Measurements from ENCODE around the gene DAPK1.
"Not testable (repeated sequence)": the region's sequence is repeated elsewhere in the genome, so short reads cannot be mapped to it uniquely, and the experiment has no call there.

The DAPK1 gene

GRCh38 chr9:87498811-87499360 lies 1.2 kb downstream of the DAPK1 start:
- peaks cover 9% of the 10 kb centered on the region for H3K36me3 ChIP-seq (ENCODE audit: control insufficient read depth, low read depth, low read length)
- H3K4me3 ChIP-seq (ENCODE audit: low read length): peak overlapping the region; percentile 88
- no peaks in the 10 kb centered on the region for H3K9me3 ChIP-seq (ENCODE audit: control insufficient read depth, low read depth, low read length)
- peak overlapping the region; percentile 87 for H3K9ac ChIP-seq (ENCODE audit: low read length)
- peak overlapping the region; percentile 39 for H3K27ac ChIP-seq (ENCODE audit: low read length)
- H3K4me1 ChIP-seq (ENCODE audit: control insufficient read depth, low read depth, low read length): peaks cover 17% of the 10 kb centered on the region
- peaks cover 7% of the 10 kb centered on the region for H3K27me3 ChIP-seq (ENCODE audit: control insufficient read depth, insufficient read depth, low read length)

- Histone ChIP-seq H3K9ac (ENCODE audit: low read length) (peak overlapping the region; percentile 87), H3K9me3 (ENCODE audit: control insufficient read depth, low read depth, low read length) (no peaks in the 10 kb centered on the region), H3K4me1 (ENCODE audit: control insufficient read depth, low read depth, low read length) (peaks cover 17% of the 10 kb centered on the region), H3K4me3 (ENCODE audit: low read length) (peak overlapping the region; percentile 88), H3K36me3 (ENCODE audit: control insufficient read depth, low read depth, low read length) (peaks cover 9% of the 10 kb centered on the region), H3K27me3 (ENCODE audit: control insufficient read depth, insufficient read depth, low read length) (peaks cover 7% of the 10 kb centered on the region), H3K27ac (ENCODE audit: low read length) (no peak overlapping the region)
Measured at GRCh38 chr9:87499424-87500017, 1.9 kb downstream of the DAPK1 start.

GRCh38 chr9:87500491-87501270 lies 3.0 kb downstream of the DAPK1 start:
- H3K4me1 ChIP-seq (ENCODE audit: control insufficient read depth, low read depth, low read length): peaks cover 17% of the 10 kb centered on the region
- peaks cover 9% of the 10 kb centered on the region for H3K36me3 ChIP-seq (ENCODE audit: control insufficient read depth, low read depth, low read length)
- H3K4me3 ChIP-seq (ENCODE audit: low read length): peak overlapping the region; percentile 88
- H3K27ac ChIP-seq (ENCODE audit: low read length): no peak overlapping the region
- H3K27me3 ChIP-seq (ENCODE audit: control insufficient read depth, insufficient read depth, low read length): peaks cover 7% of the 10 kb centered on the region
- no peaks in the 10 kb centered on the region for H3K9me3 ChIP-seq (ENCODE audit: control insufficient read depth, low read depth, low read length)
- no peak overlapping the region for H3K9ac ChIP-seq (ENCODE audit: low read length)

DNA sequence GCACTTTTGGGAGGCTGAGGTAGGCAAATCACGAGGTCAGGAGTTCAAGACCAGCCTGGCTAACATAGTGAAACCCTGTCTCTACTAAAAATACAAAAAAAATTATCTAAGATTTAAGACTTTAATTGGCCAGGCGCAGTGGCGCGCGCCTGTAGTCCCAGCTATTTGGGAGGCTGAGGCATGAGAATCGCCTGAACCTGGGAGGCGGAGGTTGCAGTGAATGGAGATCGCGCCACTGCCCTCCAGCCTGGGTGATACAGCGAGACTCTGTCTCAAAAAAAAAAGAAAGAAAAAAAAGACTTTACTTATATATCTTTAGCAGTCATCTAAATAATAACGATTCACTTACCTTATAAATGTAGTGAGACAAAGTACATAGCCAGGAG lies 3.6 kb downstream of the DAPK1 start:
- not testable (repeated sequence) for H3K27ac ChIP-seq (ENCODE audit: low read length); H3K9ac ChIP-seq (ENCODE audit: low read length); H3K9me3 ChIP-seq (ENCODE audit: control insufficient read depth, low read depth, low read length); H3K4me3 ChIP-seq (ENCODE audit: low read length); H3K27me3 ChIP-seq (ENCODE audit: control insufficient read depth, insufficient read depth, low read length)
- Histone ChIP-seq H3K4me1 (ENCODE audit: control insufficient read depth, low read depth, low read length) (peaks cover 17% of the 10 kb centered on the region), H3K36me3 (ENCODE audit: control insufficient read depth, low read depth, low read length) (peaks cover 13% of the 10 kb centered on the region)

GRCh38 chr9:87501806-87502205 lies 4.1 kb downstream of the DAPK1 start:
- Histone ChIP-seq H3K4me1 (ENCODE audit: control insufficient read depth, low read depth, low read length) (peaks cover 17% of the 10 kb centered on the region), H3K4me3 (ENCODE audit: low read length) (no peak overlapping the region), H3K36me3 (ENCODE audit: control insufficient read depth, low read depth, low read length) (peaks cover 18% of the 10 kb centered on the region), H3K27me3 (ENCODE audit: control insufficient read depth, insufficient read depth, low read length) (peaks cover under 1% of the 10 kb centered on the region), H3K9ac (ENCODE audit: low read length) (no peak overlapping the region), H3K27ac (ENCODE audit: low read length) (no peak overlapping the region), H3K9me3 (ENCODE audit: control insufficient read depth, low read depth, low read length) (no peaks in the 10 kb centered on the region)

GRCh38 chr9:87502391-87503221 lies 4.9 kb downstream of the DAPK1 start:
- Histone ChIP-seq H3K4me1 (ENCODE audit: control insufficient read depth, low read depth, low read length) (peaks cover 14% of the 10 kb centered on the region), H3K36me3 (ENCODE audit: control insufficient read depth, low read depth, low read length) (peaks cover 22% of the 10 kb centered on the region), H3K27me3 (ENCODE audit: control insufficient read depth, insufficient read depth, low read length) (no peaks in the 10 kb centered on the region), H3K4me3 (ENCODE audit: low read length) (no peak overlapping the region), H3K9ac (ENCODE audit: low read length) (no peak overlapping the region), H3K9me3 (ENCODE audit: control insufficient read depth, low read depth, low read length) (no peaks in the 10 kb centered on the region), H3K27ac (ENCODE audit: low read length) (no peak overlapping the region)

DNA sequence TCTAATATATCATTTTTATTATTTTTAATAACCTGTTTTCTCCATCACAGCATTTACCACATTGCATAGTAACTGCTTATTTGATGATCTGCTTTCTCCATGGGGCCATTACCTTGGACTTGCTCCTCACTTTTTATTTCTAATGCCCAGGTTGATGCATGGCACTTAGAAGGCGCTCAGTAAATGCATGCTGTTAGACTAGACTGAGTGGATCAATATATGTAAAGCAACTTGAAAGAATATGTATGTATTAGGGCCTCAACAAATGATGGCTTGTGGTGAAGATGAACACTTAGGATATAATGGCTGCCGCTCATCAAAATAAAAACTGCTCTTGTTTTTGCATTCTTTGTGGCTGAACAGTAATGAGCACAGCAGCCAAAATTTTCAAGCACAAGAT lies 5.8 kb downstream of the DAPK1 start:
- H3K9me3 ChIP-seq (ENCODE audit: control insufficient read depth, low read depth, low read length): no peaks in the 10 kb centered on the region
- H3K4me3 ChIP-seq (ENCODE audit: low read length): no peak overlapping the region
- H3K4me1 ChIP-seq (ENCODE audit: control insufficient read depth, low read depth, low read length): peaks cover 14% of the 10 kb centered on the region

DNA sequence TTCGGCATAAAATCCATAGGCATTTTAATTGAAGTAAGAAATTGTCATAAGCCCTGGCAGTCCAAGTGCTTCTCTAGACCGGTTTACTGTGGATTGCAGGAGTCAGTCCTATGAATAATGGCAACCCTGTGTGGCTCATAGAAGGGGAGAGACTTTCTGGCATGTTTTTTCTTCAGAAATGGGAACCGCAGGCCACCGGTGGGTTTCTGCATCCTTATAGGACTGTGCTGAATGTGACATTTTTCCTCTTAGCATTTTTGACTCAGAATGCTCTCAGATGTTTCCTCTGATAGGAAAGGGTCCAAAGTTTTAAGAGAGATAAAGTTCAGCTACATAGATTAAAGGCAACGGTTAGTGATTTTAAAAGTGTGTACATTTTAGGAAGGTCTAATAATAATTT lies 6.3 kb downstream of the DAPK1 start:
- Histone ChIP-seq H3K27ac (ENCODE audit: low read length) (no peak overlapping the region), H3K36me3 (ENCODE audit: control insufficient read depth, low read depth, low read length) (peaks cover 24% of the 10 kb centered on the region), H3K9ac (ENCODE audit: low read length) (no peak overlapping the region), H3K4me1 (ENCODE audit: control insufficient read depth, low read depth, low read length) (peaks cover 14% of the 10 kb centered on the region), H3K27me3 (ENCODE audit: control insufficient read depth, insufficient read depth, low read length) (no peaks in the 10 kb centered on the region), H3K4me3 (ENCODE audit: low read length) (no peak overlapping the region), H3K9me3 (ENCODE audit: control insufficient read depth, low read depth, low read length) (no peaks in the 10 kb centered on the region)

More for the DNA sequence above, 5.8 kb downstream of the DAPK1 start:
- Histone ChIP-seq H3K27me3 (ENCODE audit: control insufficient read depth, insufficient read depth, low read length) (no peaks in the 10 kb centered on the region), H3K36me3 (ENCODE audit: control insufficient read depth, low read depth, low read length) (peaks cover 24% of the 10 kb centered on the region), H3K27ac (ENCODE audit: low read length) (no peak overlapping the region), H3K9ac (ENCODE audit: low read length) (no peak overlapping the region)

- Histone ChIP-seq H3K4me3 (ENCODE audit: low read length) (no peak overlapping the region), H3K36me3 (ENCODE audit: control insufficient read depth, low read depth, low read length) (peaks cover 20% of the 10 kb centered on the region), H3K9ac (ENCODE audit: low read length) (no peak overlapping the region), H3K9me3 (ENCODE audit: control insufficient read depth, low read depth, low read length) (no peaks in the 10 kb centered on the region), H3K27ac (ENCODE audit: low read length) (no peak overlapping the region), H3K27me3 (ENCODE audit: control insufficient read depth, insufficient read depth, low read length) (no peaks in the 10 kb centered on the region), H3K4me1 (ENCODE audit: control insufficient read depth, low read depth, low read length) (peaks cover 6% of the 10 kb centered on the region)
Measured at GRCh38 chr9:87504938-87505337, 7.3 kb downstream of the DAPK1 start.

- Histone ChIP-seq H3K4me1 (ENCODE audit: control insufficient read depth, low read depth, low read length) (no peaks in the 10 kb centered on the region), H3K27me3 (ENCODE audit: control insufficient read depth, insufficient read depth, low read length) (no peaks in the 10 kb centered on the region), H3K27ac (ENCODE audit: low read length) (no peak overlapping the region), H3K9me3 (ENCODE audit: control insufficient read depth, low read depth, low read length) (no peaks in the 10 kb centered on the region), H3K4me3 (ENCODE audit: low read length) (no peak overlapping the region), H3K9ac (ENCODE audit: low read length) (no peak overlapping the region), H3K36me3 (ENCODE audit: control insufficient read depth, low read depth, low read length) (peaks cover 25% of the 10 kb centered on the region)
Measured at GRCh38 chr9:87505869-87506678, 8.4 kb downstream of the DAPK1 start.

GRCh38 chr9:87507576-87507975 lies 9.9 kb downstream of the DAPK1 start:
- Histone ChIP-seq H3K36me3 (ENCODE audit: control insufficient read depth, low read depth, low read length) (peaks cover 20% of the 10 kb centered on the region), H3K27me3 (ENCODE audit: control insufficient read depth, insufficient read depth, low read length) (no peaks in the 10 kb centered on the region), H3K4me1 (ENCODE audit: control insufficient read depth, low read depth, low read length) (no peaks in the 10 kb centered on the region), H3K27ac (ENCODE audit: low read length) (no peak overlapping the region), H3K9ac (ENCODE audit: low read length) (no peak overlapping the region), H3K4me3 (ENCODE audit: low read length) (no peak overlapping the region), H3K9me3 (ENCODE audit: control insufficient read depth, low read depth, low read length) (no peaks in the 10 kb centered on the region)
